SJSA1 (cell line): Measurements from ENCODE around the gene PRR22. TPM values are rescaled to one million over a fixed set of nuclear protein-coding genes. Genes with fewer than 3 reads are reported as not detected.
"Not testable (repeated sequence)": the region's sequence is repeated elsewhere in the genome, so short reads cannot be mapped to it uniquely, and the experiment has no call there.

Experiments
- DNase-seq, 2 experiments: peaks; one replicate each; pipeline ENCODE4 v3.0.0-alpha.2; 2015 to 2020; ENCODE audit warnings: low spot score in 2 of 2, low read depth in 1 of 2
- H3K27ac ChIP-seq: fragments of 250-450 bp; sonication (Bioruptor Pico); 2 replicates; pipeline ENCODE4 v1.5.1; 2020; ENCODE audit warnings: mild to moderate bottlenecking, moderate library complexity
- H3K27me3 ChIP-seq: fragments of 250-450 bp; sonication (Bioruptor Pico); replicated peaks from 2 replicates; pipeline ENCODE4 v1.5.1; 2020; ENCODE audit warnings: mild to moderate bottlenecking, moderate library complexity
- H3K36me3 ChIP-seq: fragments of 250-450 bp; sonication (Bioruptor Pico); 2 replicates; pipeline ENCODE4 v1.5.1; 2020; ENCODE audit warnings: mild to moderate bottlenecking
- H3K4me1 ChIP-seq: fragments of 250-450 bp; sonication (Bioruptor Pico); replicated peaks from 2 replicates; pipeline ENCODE4 v1.6.1; 2021; ENCODE audit warnings: mild to moderate bottlenecking
- H3K4me3 ChIP-seq: fragments of 250-450 bp; sonication (Bioruptor Pico); 2 replicates; pipeline ENCODE4 v1.5.1; 2020; ENCODE audit warnings: mild to moderate bottlenecking
- H3K9me3 ChIP-seq: fragments of 250-450 bp; sonication (Bioruptor Pico); replicated peaks from 2 replicates; pipeline ENCODE4 v1.5.1; 2020; ENCODE audit warnings: mild to moderate bottlenecking
- total RNA-seq: library from RNA; depleted of rRNA; stranded (reverse); fragments of >200 nt; shearing (Covaris generic); gene quantifications from 2 replicates; pipeline ENCODE4 v1.2.3, GENCODE V29; 2014

The PRR22 gene
- total RNA-seq, 1 experiment from 2014 or later: 0.76 TPM

DNA sequence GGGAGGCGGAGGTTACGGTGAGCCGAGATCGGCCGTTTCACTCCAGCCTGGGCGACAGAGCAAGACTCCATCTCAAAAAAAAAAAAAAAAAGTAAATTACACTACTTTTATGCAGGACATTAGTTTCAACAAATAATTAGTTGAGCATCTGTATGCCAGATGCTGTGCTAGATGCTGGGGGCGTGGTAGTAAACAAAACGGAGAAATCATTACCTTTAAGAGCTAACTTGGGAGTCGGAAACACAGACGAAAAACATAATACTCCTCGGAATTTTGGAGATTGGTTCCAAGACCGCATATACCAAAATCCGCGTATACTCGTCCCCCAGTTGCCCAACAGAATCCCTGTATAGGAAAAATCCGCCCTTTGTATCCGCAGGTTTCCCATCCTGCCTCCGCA is 7.7 kb upstream of the PRR22 start:
- Histone ChIP-seq H3K27ac (no peak overlapping the region), H3K9me3 (no peaks in the 10 kb centered on the region), H3K4me1 (peaks cover 5% of the 10 kb centered on the region), H3K36me3 (peaks cover 32% of the 10 kb centered on the region), H3K27me3 (no peaks in the 10 kb centered on the region), H3K4me3 (no peak overlapping the region)
- DNase-seq: no peak

DNA sequence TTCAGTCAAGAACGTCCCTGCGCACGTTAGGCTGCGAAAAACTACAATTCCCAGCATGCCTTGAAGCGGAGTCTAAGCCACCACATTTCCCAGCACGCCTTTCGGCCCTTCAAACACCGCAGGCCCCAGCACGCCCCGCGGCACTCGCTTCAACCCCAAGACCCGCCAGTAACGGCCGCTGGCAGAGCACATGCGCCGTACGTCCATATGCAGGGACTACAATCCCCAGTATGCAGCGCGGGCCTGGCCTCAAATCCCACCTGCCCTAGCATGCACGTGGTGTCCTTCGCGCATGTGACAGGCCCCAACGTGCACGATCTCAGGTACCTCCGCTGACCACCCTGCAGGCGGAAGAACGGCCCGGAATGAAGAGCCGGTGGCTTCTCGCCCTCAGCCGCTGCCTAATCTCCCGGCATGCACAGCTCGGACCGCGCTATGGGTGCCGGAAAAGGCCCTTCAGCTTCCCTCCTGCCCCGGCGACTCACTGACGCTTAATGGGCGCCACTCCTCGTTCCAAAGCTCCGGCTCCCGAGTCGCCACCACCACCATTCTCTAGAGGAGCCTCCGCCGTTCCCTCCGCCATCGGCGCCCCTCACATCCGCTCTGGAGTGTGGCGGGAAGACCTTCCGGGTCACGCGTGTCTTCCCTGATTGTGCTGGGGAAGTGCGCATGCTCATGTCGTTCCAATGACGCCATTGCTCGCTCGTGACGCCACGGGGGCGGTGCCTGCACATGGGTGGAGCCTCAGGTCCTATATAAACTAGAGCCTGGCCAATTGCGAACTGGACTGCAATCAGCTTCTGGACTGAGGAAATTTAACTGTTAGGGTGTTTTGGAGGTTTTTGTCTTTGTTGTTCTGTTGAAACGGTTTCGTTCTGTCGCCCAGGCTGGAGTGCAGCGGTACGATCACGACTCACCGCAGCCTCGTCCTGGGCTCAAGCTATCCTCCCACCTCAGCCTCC is 6.3 kb upstream of the PRR22 start, which contains the start of gene DUS3L:
Gene DUS3L (minus strand): TSS at position 605 of the 962 bp plus-strand sequence. CDS start 22 bp downstream, at position 583.
- Histone ChIP-seq H3K27me3 (no peaks in the 10 kb centered on the region), H3K9me3 (no peaks in the 10 kb centered on the region)

DNA sequence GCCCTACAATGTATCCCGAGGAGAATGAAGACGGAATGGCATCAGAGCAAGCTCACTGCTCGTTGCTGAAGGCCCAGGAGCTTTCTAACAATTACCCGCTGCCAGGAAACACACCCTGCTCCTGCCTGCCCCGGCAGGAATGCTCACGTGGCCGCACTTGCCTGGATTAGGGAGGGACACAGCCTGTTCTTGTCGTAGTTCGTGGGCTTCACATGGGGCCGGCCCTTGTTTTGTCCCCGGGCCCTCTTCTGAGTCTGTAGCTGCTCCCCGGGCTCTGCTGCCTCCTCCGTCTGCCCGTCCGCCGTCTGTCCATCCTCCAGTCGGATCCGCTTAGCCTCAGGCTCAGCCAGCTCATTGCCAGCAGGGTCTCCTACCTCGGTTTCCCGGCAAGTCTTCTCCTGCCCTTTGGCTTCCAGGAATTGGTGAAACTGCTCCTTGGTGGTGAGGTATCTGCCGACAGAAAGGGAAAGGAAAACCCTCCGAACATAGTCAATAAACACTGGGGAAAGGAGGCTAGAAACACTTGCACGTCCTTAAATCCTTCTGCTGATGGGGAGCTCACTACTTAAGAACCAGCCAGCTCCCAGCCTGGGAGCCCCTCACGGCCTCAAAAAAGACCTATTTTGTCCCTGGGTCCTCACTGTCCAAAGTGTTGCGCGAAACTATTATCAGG is 5.5 kb upstream of the PRR22 start:
- Histone ChIP-seq H3K4me1 (peaks cover 5% of the 10 kb centered on the region), H3K36me3 (peaks cover 52% of the 10 kb centered on the region), H3K9me3 (no peaks in the 10 kb centered on the region), H3K4me3 (peak overlapping the region; percentile 62), H3K27ac (no peak overlapping the region), H3K27me3 (no peaks in the 10 kb centered on the region)
- DNase-seq: no peak

More for the DNA sequence above, 6.3 kb upstream of the PRR22 start, which contains the start of gene DUS3L:
- Histone ChIP-seq H3K27ac (peak within 1 kb of the TSS; percentile 87), H3K4me1 (peaks cover 5% of the 10 kb centered on the region), H3K36me3 (peaks cover 43% of the 10 kb centered on the region), H3K4me3 (peak within 1 kb of the TSS; percentile 62)
- peak; percentile 96 to 98 for DNase-seq

DNA sequence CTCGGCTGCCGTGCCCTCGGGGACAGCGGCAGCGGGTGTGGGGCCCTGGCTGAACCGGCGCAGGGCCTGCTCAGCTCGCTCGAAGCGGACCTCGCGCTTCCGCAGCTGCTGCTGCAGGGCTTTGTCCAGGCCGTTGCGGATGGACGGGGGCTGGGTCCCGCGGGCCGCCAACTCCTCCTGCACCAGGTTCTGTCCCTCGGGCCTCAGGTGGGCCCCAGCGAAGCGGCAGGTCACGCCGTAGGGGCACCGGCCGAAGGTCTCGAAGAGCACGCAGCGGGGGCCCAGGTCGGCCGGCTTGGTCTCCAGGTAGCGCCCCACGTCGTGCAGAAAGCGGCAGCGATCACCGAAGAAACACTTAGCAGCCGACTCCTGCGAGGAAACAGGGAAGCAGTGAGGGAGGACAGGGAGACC is 4.8 kb upstream of the PRR22 start:
- peaks cover 58% of the 10 kb centered on the region for H3K36me3 ChIP-seq
- H3K27ac ChIP-seq: no peak overlapping the region
- no peaks in the 10 kb centered on the region for H3K27me3 ChIP-seq
- no peak overlapping the region for H3K4me3 ChIP-seq
- no peak for DNase-seq
- H3K4me1 ChIP-seq: peaks cover 5% of the 10 kb centered on the region
- no peaks in the 10 kb centered on the region for H3K9me3 ChIP-seq

DNA sequence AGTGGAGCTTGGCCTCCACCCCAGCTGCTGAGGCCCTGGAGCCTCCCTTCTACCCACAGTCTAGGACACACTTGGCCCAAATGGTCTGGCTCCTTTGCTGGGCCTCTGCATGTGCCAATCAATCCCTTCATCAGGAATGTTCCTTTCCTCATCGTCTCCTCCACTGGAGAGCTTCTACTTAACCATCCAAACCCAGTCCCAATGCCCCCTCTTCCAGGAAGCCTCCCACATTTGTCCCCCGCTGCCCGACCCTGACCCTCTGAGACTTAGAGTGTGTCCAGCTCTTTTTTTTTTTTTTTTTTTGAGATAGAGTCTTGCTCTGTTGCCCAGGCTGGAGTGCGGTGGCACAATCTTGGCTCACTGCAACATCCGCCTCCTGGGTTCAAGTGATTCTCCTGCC is 3.9 kb upstream of the PRR22 start:
- peaks cover 65% of the 10 kb centered on the region for H3K36me3 ChIP-seq
- no peak overlapping the region for H3K4me3 ChIP-seq
- H3K27me3 ChIP-seq: no peaks in the 10 kb centered on the region
- no peak overlapping the region for H3K27ac ChIP-seq
- no peaks in the 10 kb centered on the region for H3K9me3 ChIP-seq
- DNase-seq: no peak
- peaks cover 5% of the 10 kb centered on the region for H3K4me1 ChIP-seq

DNA sequence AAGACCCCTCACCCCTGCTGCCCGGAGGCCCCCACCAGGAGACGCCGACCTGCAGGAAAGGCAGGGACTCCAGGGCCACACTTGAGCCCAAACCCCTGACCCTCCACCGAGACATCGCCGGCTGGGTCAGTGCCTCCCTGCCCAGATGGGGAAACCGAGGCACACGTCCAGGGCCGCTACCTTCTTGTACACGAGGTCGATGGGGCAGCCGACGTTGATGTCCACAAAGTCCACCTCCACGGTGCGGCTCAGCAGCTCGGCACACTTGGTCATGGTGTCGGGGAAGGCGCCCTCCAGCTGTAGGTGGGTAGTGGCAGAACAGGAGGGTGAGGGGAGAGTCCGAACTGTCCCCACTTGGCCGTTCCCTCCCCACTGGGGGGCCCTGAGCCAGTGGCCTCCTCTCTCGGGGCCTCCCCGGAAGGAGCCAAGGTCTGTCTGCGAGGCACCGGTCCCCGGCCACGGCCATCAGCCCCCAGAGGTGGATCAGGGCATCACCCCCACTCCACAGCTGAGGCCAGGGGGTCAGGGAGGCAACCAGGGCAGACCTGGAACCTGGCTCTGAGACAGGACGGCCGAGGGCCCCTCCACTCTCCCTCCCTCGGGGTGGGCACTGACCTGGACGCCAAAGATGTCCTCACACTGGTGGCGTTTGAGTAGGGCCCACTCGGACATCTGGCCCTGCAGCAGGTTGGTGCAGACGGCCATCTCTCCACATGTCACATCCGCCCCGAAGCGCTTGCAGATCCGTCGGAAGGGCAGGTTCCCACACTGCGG is 3.0 kb upstream of the PRR22 start:
- Histone ChIP-seq H3K4me3 (no peak overlapping the region), H3K27me3 (no peaks in the 10 kb centered on the region), H3K27ac (no peak overlapping the region), H3K9me3 (no peaks in the 10 kb centered on the region), H3K36me3 (peaks cover 65% of the 10 kb centered on the region), H3K4me1 (peaks cover 5% of the 10 kb centered on the region)
- no peak for DNase-seq

DNA sequence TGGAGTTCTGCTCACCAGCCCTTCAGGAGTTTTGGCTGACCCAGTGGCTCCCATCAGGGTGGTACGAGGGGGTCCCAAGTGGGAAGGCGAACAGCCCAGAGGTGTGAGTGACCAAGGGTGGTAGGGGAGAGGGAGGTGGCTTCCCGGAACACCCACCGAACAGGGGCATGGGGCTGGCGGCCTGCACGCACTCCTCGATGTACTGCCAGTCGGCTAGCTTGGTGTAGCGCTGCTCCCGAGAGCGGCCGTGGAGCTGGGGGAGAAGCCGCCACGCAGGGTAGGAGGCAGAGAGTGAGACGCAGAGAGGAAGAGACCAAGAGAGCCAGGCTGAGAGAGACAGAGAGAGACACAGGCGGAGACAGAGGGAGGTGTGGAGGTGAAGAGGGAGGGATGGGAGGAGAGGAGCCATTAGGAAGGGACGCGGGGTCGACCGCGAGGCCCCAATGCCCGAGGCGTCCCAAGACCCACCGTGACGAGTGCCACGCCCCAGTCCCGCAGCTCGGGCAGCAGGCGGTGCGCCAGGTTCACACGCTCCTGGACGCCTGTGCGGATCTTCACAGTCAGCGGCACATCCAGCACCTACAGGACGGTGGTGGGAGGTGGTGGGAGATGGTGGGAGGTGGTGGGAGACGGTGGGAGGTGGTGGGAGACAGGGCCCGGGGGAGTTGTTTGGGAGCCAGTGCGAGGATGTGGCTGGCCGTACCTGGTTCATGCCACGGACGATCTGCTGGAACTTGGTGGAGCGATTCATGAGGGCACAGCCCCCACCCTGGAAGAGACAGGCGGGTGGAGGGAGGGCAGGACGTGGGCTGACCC is 2.3 kb upstream of the PRR22 start:
- Histone ChIP-seq H3K27ac (no peak overlapping the region), H3K4me3 (no peak overlapping the region), H3K4me1 (peaks cover 5% of the 10 kb centered on the region), H3K36me3 (peaks cover 65% of the 10 kb centered on the region), H3K9me3 (no peaks in the 10 kb centered on the region), H3K27me3 (no peaks in the 10 kb centered on the region)
- DNase-seq: no peak

DNA sequence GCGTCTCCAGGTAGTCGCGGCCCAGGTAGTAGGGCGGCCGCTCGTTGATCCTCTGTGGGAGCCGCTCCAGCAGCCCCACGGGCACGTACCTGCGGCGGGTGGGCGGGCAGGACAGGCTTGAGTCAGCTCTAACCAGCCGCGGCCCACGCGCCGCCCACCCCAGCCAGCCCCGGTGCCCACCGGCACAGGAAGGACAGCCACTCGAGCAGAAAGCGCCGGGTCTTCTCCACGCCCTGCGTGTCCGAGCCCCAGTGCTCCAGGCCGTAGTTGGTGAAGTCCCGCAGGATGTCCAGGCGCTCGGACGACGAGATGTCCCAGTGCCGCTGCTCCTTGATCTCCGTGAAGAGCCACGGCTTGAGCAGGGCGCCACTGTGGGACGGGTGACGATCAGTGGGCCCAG is 877 bp upstream of the PRR22 start:
- no peak overlapping the region for H3K4me3 ChIP-seq
- no peaks in the 10 kb centered on the region for H3K27me3 ChIP-seq
- DNase-seq: no peak
- peaks cover 65% of the 10 kb centered on the region for H3K36me3 ChIP-seq
- no peak overlapping the region for H3K27ac ChIP-seq
- peaks cover 5% of the 10 kb centered on the region for H3K4me1 ChIP-seq
- no peaks in the 10 kb centered on the region for H3K9me3 ChIP-seq

DNA sequence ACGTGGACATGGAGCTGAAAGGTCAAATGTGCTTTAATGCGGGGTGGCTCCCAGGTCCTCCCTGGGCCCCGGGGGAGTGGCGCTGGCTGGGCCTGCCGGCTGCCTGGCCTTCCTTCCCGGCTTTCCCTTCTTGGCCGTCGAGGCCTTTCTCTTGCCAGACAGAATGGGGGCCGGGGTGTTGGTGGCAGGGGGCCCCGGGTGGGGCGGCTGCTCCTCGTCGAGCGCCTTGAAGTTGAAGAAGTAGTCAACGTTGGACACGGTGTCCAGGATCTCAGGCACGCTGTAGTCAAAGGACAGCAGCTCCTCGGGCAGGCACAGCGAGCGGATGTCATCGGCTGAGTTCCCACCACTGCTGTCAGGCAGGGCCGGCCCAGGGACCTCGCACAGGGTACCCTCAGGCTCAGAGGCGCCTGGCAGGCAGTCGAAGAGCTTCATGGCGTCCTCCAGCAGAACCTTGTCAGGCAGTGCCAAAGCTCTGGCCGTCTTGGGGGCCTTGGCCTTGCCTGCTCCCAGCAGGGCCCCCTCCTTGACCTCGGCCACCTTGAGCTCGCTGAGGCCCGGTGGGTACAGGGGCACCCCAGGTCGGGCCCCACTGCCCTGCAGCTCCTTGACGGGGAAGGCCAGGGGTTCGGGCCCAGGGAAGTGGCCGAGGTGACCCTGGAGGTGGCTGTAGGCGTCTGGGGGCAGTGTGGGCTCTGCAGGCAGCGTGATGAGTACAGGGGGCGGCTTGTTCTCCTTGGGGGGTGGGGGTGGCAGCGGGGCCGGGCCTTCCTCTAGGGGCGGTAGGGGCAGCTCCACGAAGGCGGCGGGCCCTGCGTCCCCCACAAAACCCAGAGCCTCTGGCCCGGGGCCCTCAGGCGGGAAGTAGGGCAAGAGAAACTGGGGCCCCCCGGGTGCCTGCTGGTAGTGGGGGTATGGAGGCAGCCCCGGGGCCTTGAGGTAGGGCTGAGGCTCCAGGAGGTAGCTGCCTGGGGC is 1.3 kb downstream of the PRR22 start:
- Histone ChIP-seq H3K27me3 (no peaks in the 10 kb centered on the region), H3K4me3 (no peak overlapping the region), H3K27ac (no peak overlapping the region), H3K36me3 (peaks cover 43% of the 10 kb centered on the region), H3K4me1 (no peaks in the 10 kb centered on the region), H3K9me3 (no peaks in the 10 kb centered on the region)
- peak in 1 of 2 experiments; percentile 45 for DNase-seq

DNA sequence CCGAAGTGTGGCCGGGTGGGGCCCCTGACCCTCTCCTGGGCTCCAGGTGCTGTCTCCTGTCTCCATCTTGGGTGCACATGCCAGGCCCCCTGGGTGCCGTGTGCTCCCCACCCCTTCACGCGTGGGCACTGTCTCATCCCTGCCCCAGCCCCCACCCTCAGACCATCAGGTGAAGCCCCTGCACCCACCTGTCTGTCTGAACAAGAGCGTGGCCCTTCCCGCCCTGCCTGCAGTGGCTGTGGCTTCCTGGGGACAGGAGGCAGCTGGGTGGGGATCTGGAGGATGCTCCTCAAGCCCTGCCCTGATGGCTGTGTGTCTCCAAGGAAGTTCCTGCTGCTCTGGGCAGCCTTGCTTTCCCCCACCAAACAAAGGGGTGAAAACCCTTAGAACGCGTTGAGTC is 2.2 kb downstream of the PRR22 start:
- no peak overlapping the region for H3K27ac ChIP-seq
- H3K27me3 ChIP-seq: no peaks in the 10 kb centered on the region
- H3K36me3 ChIP-seq: peaks cover 34% of the 10 kb centered on the region
- no peaks in the 10 kb centered on the region for H3K9me3 ChIP-seq
- H3K4me3 ChIP-seq: no peak overlapping the region
- no peak for DNase-seq
- no peaks in the 10 kb centered on the region for H3K4me1 ChIP-seq

DNA sequence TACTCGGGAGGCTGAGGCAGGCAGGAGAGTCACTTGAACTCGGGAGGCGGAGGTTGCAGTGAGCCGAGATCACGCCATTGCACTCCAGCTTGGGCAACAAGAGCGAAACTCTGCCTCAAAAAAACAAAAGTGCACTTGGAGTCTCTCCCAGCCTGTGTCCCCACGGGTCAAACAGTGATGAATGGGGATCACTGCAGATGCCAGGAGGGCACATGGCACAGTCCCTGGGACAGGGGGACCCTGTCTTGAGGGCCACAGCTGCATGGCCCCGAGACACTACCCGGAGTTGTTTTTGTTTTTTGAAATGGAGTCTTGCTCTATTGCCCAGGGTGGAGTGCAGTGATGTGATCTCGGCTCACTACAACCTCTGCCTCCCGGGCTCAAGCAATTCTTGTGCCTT is 3.6 kb downstream of the PRR22 start:
- peaks cover 22% of the 10 kb centered on the region for H3K36me3 ChIP-seq
- DNase-seq, H3K9me3 ChIP-seq, H3K27me3 ChIP-seq, H3K4me3 ChIP-seq, H3K4me1 ChIP-seq, H3K27ac ChIP-seq: not testable (repeated sequence)

DNA sequence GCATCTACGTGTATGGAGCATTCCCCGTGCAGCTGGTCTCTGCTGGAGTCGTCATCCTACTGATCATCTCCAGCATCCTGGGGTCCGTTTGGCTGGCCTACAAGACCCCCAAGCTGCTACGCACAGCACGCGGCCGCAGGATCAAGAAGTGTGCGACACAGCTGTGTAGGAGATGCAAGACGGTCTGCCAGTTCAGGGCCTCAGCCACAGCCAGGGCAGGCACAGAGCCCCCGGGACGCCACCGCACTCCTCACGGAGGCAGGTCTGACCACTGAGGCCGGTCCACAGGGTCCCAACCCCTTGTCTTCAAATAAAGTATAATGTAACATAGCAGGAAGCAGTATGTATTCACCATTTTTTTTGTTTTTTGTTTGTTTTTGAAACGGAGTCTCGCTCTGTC is 6.1 kb downstream of the PRR22 start:
- H3K36me3 ChIP-seq: no peaks in the 10 kb centered on the region
- H3K27ac ChIP-seq: no peak overlapping the region
- H3K27me3 ChIP-seq: no peaks in the 10 kb centered on the region
- no peaks in the 10 kb centered on the region for H3K4me1 ChIP-seq
- no peak for DNase-seq
- H3K9me3 ChIP-seq: no peaks in the 10 kb centered on the region
- no peak overlapping the region for H3K4me3 ChIP-seq
